ENCODE data around the gene SNTG2. TPM values are rescaled to one million over a fixed set of nuclear protein-coding genes. Genes with fewer than 3 reads are reported as not detected.

The SNTG2 gene
- total and polyA plus RNA-seq, 7 donors, result 0.26 to 1.7 (median 0.73) TPM; not detected in 2

DNA sequence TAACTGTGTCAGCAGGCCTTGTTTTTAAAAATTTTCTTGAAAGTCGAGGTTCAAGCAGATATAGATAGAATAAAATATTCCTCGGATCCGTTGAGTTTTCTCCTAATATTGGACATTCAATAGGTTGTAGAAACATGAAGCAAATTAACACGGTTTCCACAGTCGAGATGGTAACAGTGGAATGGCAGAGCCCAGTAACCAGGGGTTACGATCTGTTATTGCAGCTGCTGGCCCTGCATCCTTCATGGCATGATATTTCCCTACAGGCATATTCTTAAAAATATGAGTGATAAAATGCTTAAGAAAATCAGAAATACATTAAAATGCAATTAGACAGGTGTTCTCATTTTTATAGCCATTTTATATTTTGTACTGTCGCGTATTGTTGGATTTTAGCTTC, 117.6 kb downstream of the SNTG2 start:
- peaks cover 10% of the 10 kb centered on the region for H3K9me3 ChIP-seq
- H3K36me3 ChIP-seq (ENCODE audit: insufficient read depth in 1 of 2, low read depth in 1 of 2), result no peaks in the 10 kb centered on the region
- WGBS, 3 donors, result 50 to 63% (median 59%) methylated on average over 8 of the region's 8 CpGs
- DNase-seq (no peak), ATAC-seq (no peak)
- no peak overlapping the region for H3K27ac ChIP-seq
- intact Hi-C loops (cut with DNase I), result no loop called here
- no peak overlapping the region for H3K4me3 ChIP-seq
- H3K4me1 ChIP-seq, result no peaks in the 10 kb centered on the region
- TF ChIP-seq, protein P1, sequence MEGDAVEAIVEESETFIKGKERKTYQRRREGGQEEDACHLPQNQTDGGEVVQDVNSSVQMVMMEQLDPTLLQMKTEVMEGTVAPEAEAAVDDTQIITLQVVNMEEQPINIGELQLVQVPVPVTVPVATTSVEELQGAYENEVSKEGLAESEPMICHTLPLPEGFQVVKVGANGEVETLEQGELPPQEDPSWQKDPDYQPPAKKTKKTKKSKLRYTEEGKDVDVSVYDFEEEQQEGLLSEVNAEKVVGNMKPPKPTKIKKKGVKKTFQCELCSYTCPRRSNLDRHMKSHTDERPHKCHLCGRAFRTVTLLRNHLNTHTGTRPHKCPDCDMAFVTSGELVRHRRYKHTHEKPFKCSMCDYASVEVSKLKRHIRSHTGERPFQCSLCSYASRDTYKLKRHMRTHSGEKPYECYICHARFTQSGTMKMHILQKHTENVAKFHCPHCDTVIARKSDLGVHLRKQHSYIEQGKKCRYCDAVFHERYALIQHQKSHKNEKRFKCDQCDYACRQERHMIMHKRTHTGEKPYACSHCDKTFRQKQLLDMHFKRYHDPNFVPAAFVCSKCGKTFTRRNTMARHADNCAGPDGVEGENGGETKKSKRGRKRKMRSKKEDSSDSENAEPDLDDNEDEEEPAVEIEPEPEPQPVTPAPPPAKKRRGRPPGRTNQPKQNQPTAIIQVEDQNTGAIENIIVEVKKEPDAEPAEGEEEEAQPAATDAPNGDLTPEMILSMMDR (IDR thresholded peaks at IDR 0.05), result no peak
- no peaks in the 10 kb centered on the region for H3K27me3 ChIP-seq (ENCODE audit: insufficient read depth in 3 of 3, low read length in 2 of 3)

DNA sequence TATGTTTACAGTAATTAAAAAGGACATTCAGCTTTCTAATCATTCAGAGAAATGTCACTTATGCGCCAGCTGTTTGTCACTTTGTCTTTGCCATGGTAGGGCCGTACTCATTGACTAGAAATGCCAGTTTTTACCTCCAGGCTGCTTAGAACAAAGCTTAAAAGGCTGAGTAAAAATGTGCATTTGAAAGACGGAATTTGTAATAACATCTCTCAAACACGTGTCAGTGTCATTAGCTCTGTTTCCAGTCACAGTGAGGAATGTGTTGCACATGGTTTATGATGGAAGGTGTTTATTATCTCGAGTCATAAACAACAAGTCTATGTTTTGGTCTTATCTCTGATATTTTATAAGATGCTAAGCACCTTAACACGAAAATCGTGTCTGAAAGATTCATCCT, 118.2 kb downstream of the SNTG2 start:
- H3K4me3 ChIP-seq, result no peak overlapping the region
- H3K27ac ChIP-seq, result no peak overlapping the region
- peaks cover 10% of the 10 kb centered on the region for H3K9me3 ChIP-seq
- no peak for DNase-seq
- TF ChIP-seq, protein P1 (IDR thresholded peaks at IDR 0.05), result no peak
- intact Hi-C loops (cut with DNase I), result no loop called here
- ATAC-seq, result no peak
- WGBS, 3 donors, result 43 to 56% (median 44%) methylated on average over 7 of the region's 7 CpGs
- no peaks in the 10 kb centered on the region for H3K27me3 ChIP-seq (ENCODE audit: insufficient read depth in 3 of 3, low read length in 2 of 3)
- no peaks in the 10 kb centered on the region for H3K36me3 ChIP-seq (ENCODE audit: insufficient read depth in 1 of 2, low read depth in 1 of 2)
- H3K4me1 ChIP-seq, result no peaks in the 10 kb centered on the region

DNA sequence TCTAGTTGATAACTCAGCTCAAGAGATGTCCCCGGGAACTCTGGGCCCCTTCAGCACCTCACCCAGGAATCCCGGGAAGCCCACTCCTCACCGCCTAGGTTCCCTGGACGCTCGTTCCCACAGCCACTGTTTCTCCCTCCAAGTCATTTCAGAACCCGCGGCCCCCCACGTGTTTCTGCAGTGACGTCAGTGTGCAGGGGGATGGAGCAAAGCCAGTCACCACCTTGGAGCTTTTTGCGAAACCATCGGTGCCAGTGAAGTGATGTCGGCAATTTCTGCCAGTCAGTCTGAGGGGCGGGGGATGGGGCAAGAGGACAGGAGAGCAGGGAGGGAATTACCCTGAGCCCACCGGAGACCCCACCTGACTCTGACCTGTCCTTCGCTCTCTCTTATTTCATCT, 119.2 kb downstream of the SNTG2 start:
- H3K4me3 ChIP-seq, result no peak overlapping the region
- H3K4me1 ChIP-seq, result no peaks in the 10 kb centered on the region
- no peak overlapping the region for H3K27ac ChIP-seq
- TF ChIP-seq, protein P1 (IDR thresholded peaks at IDR 0.05), result no peak
- no peaks in the 10 kb centered on the region for H3K27me3 ChIP-seq (ENCODE audit: insufficient read depth in 3 of 3, low read length in 2 of 3)
- H3K36me3 ChIP-seq (ENCODE audit: insufficient read depth in 1 of 2, low read depth in 1 of 2), result no peaks in the 10 kb centered on the region
- ATAC-seq (no peak), DNase-seq (no peak)
- intact Hi-C loops (cut with DNase I), result no loop called here
- peaks cover 10% of the 10 kb centered on the region for H3K9me3 ChIP-seq
- WGBS, 3 donors, result 76 to 78% (median 77%) methylated on average over 15 of the region's 15 CpGs

DNA sequence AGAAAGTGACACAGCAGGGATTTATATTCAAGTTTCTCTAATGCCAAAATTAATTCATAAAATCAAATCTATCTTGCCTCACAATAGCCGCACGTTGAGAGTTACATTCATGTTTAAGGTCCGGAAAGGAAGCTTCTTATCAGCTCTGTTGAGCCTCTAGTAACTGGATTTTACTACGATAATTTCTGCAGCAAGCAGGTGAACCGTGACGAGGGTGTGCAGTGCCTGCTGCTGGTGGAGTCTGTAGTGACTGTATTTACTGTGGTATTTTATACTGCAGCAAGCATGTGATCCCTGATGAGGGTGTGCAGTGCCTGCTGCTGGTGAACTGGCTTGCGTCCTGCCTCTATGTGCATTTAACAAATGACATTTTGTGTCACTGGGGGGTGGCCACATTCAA, 120.0 kb downstream of the SNTG2 start:
- DNase-seq (no peak), ATAC-seq (no peak)
- H3K9me3 ChIP-seq, result peaks cover 10% of the 10 kb centered on the region
- H3K4me1 ChIP-seq, result no peaks in the 10 kb centered on the region
- H3K4me3 ChIP-seq, result no peak overlapping the region
- intact Hi-C loops (cut with DNase I), result no loop called here
- H3K27ac ChIP-seq, result no peak overlapping the region
- no peaks in the 10 kb centered on the region for H3K36me3 ChIP-seq (ENCODE audit: insufficient read depth in 1 of 2, low read depth in 1 of 2)
- TF ChIP-seq, protein P1 (IDR thresholded peaks at IDR 0.05), result no peak
- H3K27me3 ChIP-seq (ENCODE audit: insufficient read depth in 3 of 3, low read length in 2 of 3), result no peaks in the 10 kb centered on the region
- 70 to 77% (median 70%) methylated on average over 7 of the region's 7 CpGs for WGBS, 3 donors

DNA sequence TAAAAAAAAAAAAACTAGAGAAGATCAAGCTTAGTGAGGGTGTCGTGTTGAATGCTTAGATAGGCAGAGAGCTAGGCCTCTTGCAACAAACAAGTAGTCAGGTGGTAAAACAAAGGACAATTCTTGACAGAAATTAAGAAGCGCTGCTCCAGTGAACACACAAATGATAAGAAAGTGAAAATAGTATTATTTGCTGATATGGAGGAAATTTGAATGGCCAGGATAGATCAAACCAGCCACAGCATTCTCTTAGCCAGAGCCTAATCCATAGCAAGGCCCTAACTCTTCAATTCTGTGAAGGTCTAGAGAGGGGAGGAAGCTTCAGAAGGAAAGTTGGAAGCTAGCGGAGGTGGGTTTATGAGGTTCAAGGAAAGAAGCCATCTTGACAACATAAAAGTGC, 121.0 kb downstream of the SNTG2 start:
- Histone ChIP-seq H3K9me3 (peaks cover 10% of the 10 kb centered on the region), H3K36me3 (ENCODE audit: insufficient read depth in 1 of 2, low read depth in 1 of 2) (no peaks in the 10 kb centered on the region), H3K4me3 (no peak overlapping the region), H3K27ac (no peak overlapping the region), H3K4me1 (no peaks in the 10 kb centered on the region), H3K27me3 (ENCODE audit: insufficient read depth in 3 of 3, low read length in 2 of 3) (no peaks in the 10 kb centered on the region)
- 86 to 94% (median 89%) methylated on average over 3 of the region's 3 CpGs for WGBS, 3 donors
- intact Hi-C loops (cut with DNase I), result no loop called here
- ATAC-seq, result no peak
- TF ChIP-seq, protein P1 (IDR thresholded peaks at IDR 0.05), result no peak
- no peak for DNase-seq
